ENCODE measurements around the gene IGF1R.

DNA sequence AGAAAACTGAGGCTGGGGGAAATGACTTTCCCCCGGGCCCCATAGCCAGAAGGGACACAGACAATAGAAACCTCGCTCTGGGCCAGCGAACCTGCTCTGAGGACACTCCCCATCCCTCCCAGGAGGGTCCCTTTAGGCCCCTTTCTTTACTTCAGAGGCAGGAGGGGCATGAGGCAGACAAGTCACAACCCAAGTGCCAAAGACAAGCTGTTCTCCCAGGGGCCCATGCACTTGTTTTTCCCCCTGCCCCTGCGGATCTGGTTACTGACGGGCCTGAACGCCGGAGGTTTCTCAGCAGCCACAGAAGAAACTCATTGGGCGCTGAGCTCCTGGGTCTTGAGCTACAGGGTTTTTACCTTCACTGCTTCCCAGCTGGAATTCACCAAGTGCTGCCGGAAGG lies 349.4 kb downstream of the IGF1R start:
- TF ChIP-seq EP300 (IDR thresholded peaks at IDR 0.05) (no peak), POLR2AphosphoS5 (IDR thresholded peaks at IDR 0.05) (no peak), POLR2A (IDR thresholded peaks at IDR 0.05) (no peak)
- TF ChIP-seq, protein P1, sequence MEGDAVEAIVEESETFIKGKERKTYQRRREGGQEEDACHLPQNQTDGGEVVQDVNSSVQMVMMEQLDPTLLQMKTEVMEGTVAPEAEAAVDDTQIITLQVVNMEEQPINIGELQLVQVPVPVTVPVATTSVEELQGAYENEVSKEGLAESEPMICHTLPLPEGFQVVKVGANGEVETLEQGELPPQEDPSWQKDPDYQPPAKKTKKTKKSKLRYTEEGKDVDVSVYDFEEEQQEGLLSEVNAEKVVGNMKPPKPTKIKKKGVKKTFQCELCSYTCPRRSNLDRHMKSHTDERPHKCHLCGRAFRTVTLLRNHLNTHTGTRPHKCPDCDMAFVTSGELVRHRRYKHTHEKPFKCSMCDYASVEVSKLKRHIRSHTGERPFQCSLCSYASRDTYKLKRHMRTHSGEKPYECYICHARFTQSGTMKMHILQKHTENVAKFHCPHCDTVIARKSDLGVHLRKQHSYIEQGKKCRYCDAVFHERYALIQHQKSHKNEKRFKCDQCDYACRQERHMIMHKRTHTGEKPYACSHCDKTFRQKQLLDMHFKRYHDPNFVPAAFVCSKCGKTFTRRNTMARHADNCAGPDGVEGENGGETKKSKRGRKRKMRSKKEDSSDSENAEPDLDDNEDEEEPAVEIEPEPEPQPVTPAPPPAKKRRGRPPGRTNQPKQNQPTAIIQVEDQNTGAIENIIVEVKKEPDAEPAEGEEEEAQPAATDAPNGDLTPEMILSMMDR (IDR thresholded peaks at IDR 0.05) = no peak

Data from suprapubic skin (tissue), 4 donors.